Endodermal cell (in vitro differentiated cells): ENCODE data around the gene LMX1B. TPM values are rescaled to one million over a fixed set of nuclear protein-coding genes. Genes with fewer than 3 reads are reported as not detected.

Source experiments
- DNase-seq: peaks from one replicate; pipeline ENCODE4 v3.0.0-alpha.2; 2017
- H3K27ac ChIP-seq: 2 replicates; pipeline ENCODE4 v1.5.1; 2013; ENCODE audit warnings: mild to moderate bottlenecking, low read depth, low read length, moderate library complexity
- H3K27me3 ChIP-seq: 2 replicates; pipeline ENCODE4 v1.6.1; 2013; ENCODE audit warnings: mild to moderate bottlenecking, low read length, moderate library complexity; ENCODE audit not compliant: insufficient read depth, control insufficient read depth, poor library complexity, severe bottlenecking
- H3K36me3 ChIP-seq: 2 replicates; pipeline ENCODE4 v1.7.0; 2013; ENCODE audit warnings: mild to moderate bottlenecking, low read length, moderate library complexity; ENCODE audit not compliant: control insufficient read depth, insufficient read depth
- H3K4me1 ChIP-seq: one replicate; pipeline ENCODE4 v1.7.0; 2013; ENCODE audit warnings: low read length; ENCODE audit not compliant: control insufficient read depth, insufficient read depth
- H3K4me3 ChIP-seq: 2 replicates; pipeline ENCODE4 v1.5.1; 2013; ENCODE audit warnings: mild to moderate bottlenecking, low read length, moderate library complexity
- H3K9ac ChIP-seq: 2 replicates; pipeline ENCODE4 v1.6.1; 2013; ENCODE audit warnings: mild to moderate bottlenecking, low read length, moderate library complexity; ENCODE audit not compliant: poor library complexity, severe bottlenecking; ENCODE audit errors: extremely low read depth
- H3K9me3 ChIP-seq: 2 replicates; pipeline ENCODE4 v1.6.1; 2013; ENCODE audit warnings: mild to moderate bottlenecking, low read length, moderate library complexity; ENCODE audit not compliant: control insufficient read depth
- H3K27ac Mint-ChIP-seq: 2 replicates; pipeline ENCODE4 v1.8.0; 2020; ENCODE audit warnings: mixed read lengths
- H3K27me3 Mint-ChIP-seq: 2 replicates; pipeline ENCODE4 v1.8.0; 2021; ENCODE audit warnings: mild to moderate bottlenecking, mixed read lengths; ENCODE audit not compliant: insufficient read depth
- H3K36me3 Mint-ChIP-seq: 2 replicates; pipeline ENCODE4 v1.8.0; 2020; ENCODE audit warnings: low read depth, mixed read lengths
- H3K4me1 Mint-ChIP-seq: 2 replicates; pipeline ENCODE4 v1.8.0; 2020; ENCODE audit warnings: mixed read lengths
- H3K4me3 Mint-ChIP-seq: 2 replicates; pipeline ENCODE4 v1.8.0; 2020; ENCODE audit warnings: mild to moderate bottlenecking, moderate library complexity, mixed read lengths
- H3K9me3 Mint-ChIP-seq: 2 replicates; pipeline ENCODE4 v1.8.0; 2020; ENCODE audit warnings: mild to moderate bottlenecking, mixed read lengths
- CTCF ChIP-seq: fragments of 200-600 bp; sonication (generic); conservative IDR thresholded peaks from 2 replicates; pipeline ENCODE4 v1.5.0; 2021; ENCODE audit warnings: antibody characterized with exemption, mild to moderate bottlenecking
- WGBS, 2 experiments: methylation state at CpG; one replicate each; pipeline versions ENCODE4 v1.1.5 to v1.1.7; 2013; ENCODE audit warnings: missing lambda C conversion rate in 2 of 2, mixed read lengths in 1 of 2; ENCODE audit not compliant: insufficient coverage in 1 of 2, insufficient read length in 1 of 2; 5-methylcytosine and 5-hydroxymethylcytosine counted together
- total RNA-seq, 2 donors: library from RNA; stranded (reverse); fragmentation: NEBNext Ultra II Directional in 1 of 2; extraction: Animal tissue kit (Norgen Biotek cat#: 25700) in 1 of 2; gene quantifications; 2 replicates in 1 of 2; 3 replicates in 1 of 2; pipeline ENCODE4 v1.2.1, GENCODE V29; 2021

Gene LMX1B
- total RNA-seq, 2 donors from 2014 or later = 11.1 to 11.4 TPM

- no peak for TF ChIP-seq CTCF
- WGBS, 2 experiments = 85 to 88% methylated on average over 8 to 14 of the region's 14 CpGs
- Mint-ChIP-seq H3K4me3 (no peak overlapping the region), H3K27ac (no peak overlapping the region), H3K27me3 (peaks cover 42% of the 10 kb centered on the region), H3K36me3 (peaks cover 13% of the 10 kb centered on the region), H3K9me3 (no peaks in the 10 kb centered on the region), H3K4me1 (peaks cover 1% of the 10 kb centered on the region)
- H3K4me1 ChIP-seq = no peaks in the 10 kb centered on the region
- peaks cover 10% of the 10 kb centered on the region for H3K36me3 ChIP-seq
- no peak overlapping the region for H3K4me3 ChIP-seq
- no peaks in the 10 kb centered on the region for H3K9me3 ChIP-seq
- peak; percentile 33 for DNase-seq
- no peak overlapping the region for H3K27ac ChIP-seq
- H3K9ac ChIP-seq = no peak overlapping the region
- no peaks in the 10 kb centered on the region for H3K27me3 ChIP-seq
Measured at GRCh38 chr9:126695186-126695585, 81.5 kb downstream of the LMX1B start.

GRCh38 chr9:126695701-126696400 lies 82.1 kb downstream of the LMX1B start:
- peak; percentile 45 for DNase-seq
- WGBS, 2 experiments = 94 to 95% methylated on average over 16 to 22 of the region's 22 CpGs

GRCh38 chr9:126696401-126697145 lies 82.8 kb downstream of the LMX1B start:
- H3K9ac ChIP-seq = no peak overlapping the region
- Mint-ChIP-seq H3K27ac (no peak overlapping the region), H3K4me3 (no peak overlapping the region), H3K27me3 (peaks cover 38% of the 10 kb centered on the region), H3K4me1 (no peaks in the 10 kb centered on the region), H3K9me3 (no peaks in the 10 kb centered on the region), H3K36me3 (peaks cover 13% of the 10 kb centered on the region)
- TF ChIP-seq CTCF = no peak
- no peaks in the 10 kb centered on the region for H3K27me3 ChIP-seq
- no peaks in the 10 kb centered on the region for H3K4me1 ChIP-seq
- WGBS, 2 experiments = 92 to 94% methylated on average over 19 to 27 of the region's 27 CpGs
- no peak overlapping the region for H3K4me3 ChIP-seq
- no peaks in the 10 kb centered on the region for H3K36me3 ChIP-seq
- DNase-seq = peak; percentile 49
- no peaks in the 10 kb centered on the region for H3K9me3 ChIP-seq
- H3K27ac ChIP-seq = no peak overlapping the region

More at GRCh38 chr9:126695701-126696400, 82.1 kb downstream of the LMX1B start:
- Histone ChIP-seq H3K27ac (no peak overlapping the region), H3K36me3 (peaks cover 7% of the 10 kb centered on the region), H3K9ac (no peak overlapping the region), H3K4me3 (no peak overlapping the region), H3K4me1 (no peaks in the 10 kb centered on the region), H3K27me3 (no peaks in the 10 kb centered on the region), H3K9me3 (no peaks in the 10 kb centered on the region)
- H3K27ac Mint-ChIP-seq = no peak overlapping the region
- no peaks in the 10 kb centered on the region for H3K4me1 Mint-ChIP-seq
- H3K36me3 Mint-ChIP-seq = peaks cover 13% of the 10 kb centered on the region
- peaks cover 38% of the 10 kb centered on the region for H3K27me3 Mint-ChIP-seq
- no peak overlapping the region for H3K4me3 Mint-ChIP-seq
- TF ChIP-seq CTCF = no peak
- no peaks in the 10 kb centered on the region for H3K9me3 Mint-ChIP-seq
